ENCODE results near the gene FAM131A.

GRCh38 chr3:184335661-184336546, 1.5 kb upstream of the FAM131A start:
- TF ChIP-seq POLR2A (IDR thresholded peaks at IDR 0.05) (no peak), CTCF (IDR thresholded peaks at IDR 0.05 in 8 of 11, conservative IDR thresholded peaks at IDR 0.05 in 3 of 11) (peak in 1 of 11 experiments; percentile 10), POLR2AphosphoS5 (IDR thresholded peaks at IDR 0.05) (peak; percentile 91 to 96 (median 93))
